ENCODE results near the gene ABHD6.

ABHD6 gene

GRCh38 chr3:58292866-58293265, 55.3 kb downstream of the ABHD6 start:
- no peaks in the 10 kb centered on the region for H3K27me3 ChIP-seq (ENCODE audit: insufficient read depth, low read length)
- H3K18ac ChIP-seq (ENCODE audit: low read length) = no peak overlapping the region
- no CpG with 5 or more reads among the region's 10 CpGs for WGBS (ENCODE audit: extremely low coverage, insufficient coverage, insufficient read length)
- H4K91ac ChIP-seq (ENCODE audit: low read depth, low read length) = no peak overlapping the region
- peaks cover 3% of the 10 kb centered on the region for H3K9me3 ChIP-seq (ENCODE audit: insufficient read depth, low read depth, low read length)
- H3K79me2 ChIP-seq (ENCODE audit: control insufficient read depth, insufficient read depth, low read length, poor library complexity) = no peaks in the 10 kb centered on the region
- H3K4me1 ChIP-seq (ENCODE audit: control insufficient read depth in 1 of 2, insufficient read depth in 2 of 2, low read length in 2 of 2) = no peaks in the 10 kb centered on the region
- H3K23ac ChIP-seq (ENCODE audit: low read length) = no peak overlapping the region
- no peak overlapping the region for H3K4ac ChIP-seq (ENCODE audit: low read depth, low read length)
- H3K79me1 ChIP-seq (ENCODE audit: low read length) = no peaks in the 10 kb centered on the region
- H3K4me2 ChIP-seq (ENCODE audit: low read length) = no peak overlapping the region
- no peak overlapping the region for H2BK5ac ChIP-seq (ENCODE audit: low read depth, low read length, poor library complexity)
- H2BK120ac ChIP-seq (ENCODE audit: insufficient read depth, low read length, poor library complexity) = no peak overlapping the region
- no peak overlapping the region for H3K4me3 ChIP-seq (ENCODE audit: low read depth, low read length)
- H2BK12ac ChIP-seq (ENCODE audit: low read length) = no peak overlapping the region
- no peak overlapping the region for H2AFZ ChIP-seq (ENCODE audit: insufficient read depth, low read length, poor library complexity)
- H3K14ac ChIP-seq (ENCODE audit: low read length) = no peak overlapping the region
- H3K27ac ChIP-seq (ENCODE audit: low read depth, low read length) = no peak overlapping the region
- H4K8ac ChIP-seq (ENCODE audit: low read depth, low read length) = no peak overlapping the region
- H3K36me3 ChIP-seq (ENCODE audit: control insufficient read depth in 1 of 2, insufficient read depth in 2 of 2, low read length in 2 of 2) = no peaks in the 10 kb centered on the region
- no peak overlapping the region for H2AK5ac ChIP-seq (ENCODE audit: low read length)
- DNase-seq = no peak
- no peak overlapping the region for H4K12ac ChIP-seq (ENCODE audit: low read depth, low read length)
- no peak overlapping the region for H3K9ac ChIP-seq (ENCODE audit: low read length)

- H3K4me3 ChIP-seq (ENCODE audit: low read depth, low read length) = no peak overlapping the region
- no peak overlapping the region for H3K4me2 ChIP-seq (ENCODE audit: low read length)
- H3K4ac ChIP-seq (ENCODE audit: low read depth, low read length) = no peak overlapping the region
- H4K91ac ChIP-seq (ENCODE audit: low read depth, low read length) = no peak overlapping the region
- H3K79me2 ChIP-seq (ENCODE audit: control insufficient read depth, insufficient read depth, low read length, poor library complexity) = no peaks in the 10 kb centered on the region
- no peak overlapping the region for H3K14ac ChIP-seq (ENCODE audit: low read length)
- no peak overlapping the region for H3K23ac ChIP-seq (ENCODE audit: low read length)
- H3K9ac ChIP-seq (ENCODE audit: low read length) = no peak overlapping the region
- no peak overlapping the region for H4K8ac ChIP-seq (ENCODE audit: low read depth, low read length)
- no peaks in the 10 kb centered on the region for H3K79me1 ChIP-seq (ENCODE audit: low read length)
- peaks cover 3% of the 10 kb centered on the region for H3K9me3 ChIP-seq (ENCODE audit: insufficient read depth, low read depth, low read length)
- DNase-seq = no peak
- WGBS (ENCODE audit: extremely low coverage, insufficient coverage, insufficient read length) = no CpG with 5 or more reads among the region's 9 CpGs
- no peaks in the 10 kb centered on the region for H3K4me1 ChIP-seq (ENCODE audit: control insufficient read depth in 1 of 2, insufficient read depth in 2 of 2, low read length in 2 of 2)
- no peak overlapping the region for H2BK5ac ChIP-seq (ENCODE audit: low read depth, low read length, poor library complexity)
- H3K27ac ChIP-seq (ENCODE audit: low read depth, low read length) = no peak overlapping the region
- H2BK12ac ChIP-seq (ENCODE audit: low read length) = no peak overlapping the region
- H3K27me3 ChIP-seq (ENCODE audit: insufficient read depth, low read length) = no peaks in the 10 kb centered on the region
- H2BK120ac ChIP-seq (ENCODE audit: insufficient read depth, low read length, poor library complexity) = no peak overlapping the region
- no peak overlapping the region for H3K18ac ChIP-seq (ENCODE audit: low read length)
- no peak overlapping the region for H4K12ac ChIP-seq (ENCODE audit: low read depth, low read length)
- H3K36me3 ChIP-seq (ENCODE audit: control insufficient read depth in 1 of 2, insufficient read depth in 2 of 2, low read length in 2 of 2) = no peaks in the 10 kb centered on the region
- H2AK5ac ChIP-seq (ENCODE audit: low read length) = no peak overlapping the region
- H2AFZ ChIP-seq (ENCODE audit: insufficient read depth, low read length, poor library complexity) = no peak overlapping the region
Observed at GRCh38 chr3:58293516-58293915, 55.9 kb downstream of the ABHD6 start.

- H3K9me3 ChIP-seq (ENCODE audit: insufficient read depth, low read depth, low read length) = peaks cover 3% of the 10 kb centered on the region
- no peaks in the 10 kb centered on the region for H3K79me2 ChIP-seq (ENCODE audit: control insufficient read depth, insufficient read depth, low read length, poor library complexity)
Observed at GRCh38 chr3:58296269-58296668, 58.7 kb downstream of the ABHD6 start.

GRCh38 chr3:58296843-58297242, 59.3 kb downstream of the ABHD6 start:
- Histone ChIP-seq H3K9me3 (ENCODE audit: insufficient read depth, low read depth, low read length) (peaks cover 3% of the 10 kb centered on the region), H4K12ac (ENCODE audit: low read depth, low read length) (no peak overlapping the region), H2BK5ac (ENCODE audit: low read depth, low read length, poor library complexity) (no peak overlapping the region), H2AK5ac (ENCODE audit: low read length) (no peak overlapping the region), H4K91ac (ENCODE audit: low read depth, low read length) (no peak overlapping the region), H3K36me3 (ENCODE audit: control insufficient read depth in 1 of 2, insufficient read depth in 2 of 2, low read length in 2 of 2) (no peaks in the 10 kb centered on the region), H3K79me2 (ENCODE audit: control insufficient read depth, insufficient read depth, low read length, poor library complexity) (no peaks in the 10 kb centered on the region), H3K27ac (ENCODE audit: low read depth, low read length) (no peak overlapping the region), H3K4ac (ENCODE audit: low read depth, low read length) (no peak overlapping the region), H3K4me2 (ENCODE audit: low read length) (no peak overlapping the region), H2AFZ (ENCODE audit: insufficient read depth, low read length, poor library complexity) (no peak overlapping the region), H3K23ac (ENCODE audit: low read length) (no peak overlapping the region), H4K8ac (ENCODE audit: low read depth, low read length) (no peak overlapping the region), H3K4me1 (ENCODE audit: control insufficient read depth in 1 of 2, insufficient read depth in 2 of 2, low read length in 2 of 2) (no peaks in the 10 kb centered on the region), H3K79me1 (ENCODE audit: low read length) (no peaks in the 10 kb centered on the region), H3K18ac (ENCODE audit: low read length) (no peak overlapping the region), H3K14ac (ENCODE audit: low read length) (no peak overlapping the region), H3K9ac (ENCODE audit: low read length) (no peak overlapping the region), H3K4me3 (ENCODE audit: low read depth, low read length) (no peak overlapping the region), H2BK120ac (ENCODE audit: insufficient read depth, low read length, poor library complexity) (no peak overlapping the region), H3K27me3 (ENCODE audit: insufficient read depth, low read length) (no peaks in the 10 kb centered on the region), H2BK12ac (ENCODE audit: low read length) (no peak overlapping the region)
- no CpG with 5 or more reads among the region's 6 CpGs for WGBS (ENCODE audit: extremely low coverage, insufficient coverage, insufficient read length)
- DNase-seq = no peak

More at GRCh38 chr3:58296269-58296668, 58.7 kb downstream of the ABHD6 start:
- Histone ChIP-seq H3K9ac (ENCODE audit: low read length) (no peak overlapping the region), H4K8ac (ENCODE audit: low read depth, low read length) (no peak overlapping the region), H2AFZ (ENCODE audit: insufficient read depth, low read length, poor library complexity) (no peak overlapping the region), H3K36me3 (ENCODE audit: control insufficient read depth in 1 of 2, insufficient read depth in 2 of 2, low read length in 2 of 2) (no peaks in the 10 kb centered on the region), H3K23ac (ENCODE audit: low read length) (no peak overlapping the region), H3K18ac (ENCODE audit: low read length) (no peak overlapping the region), H2BK5ac (ENCODE audit: low read depth, low read length, poor library complexity) (no peak overlapping the region), H4K91ac (ENCODE audit: low read depth, low read length) (no peak overlapping the region), H4K12ac (ENCODE audit: low read depth, low read length) (no peak overlapping the region), H2BK12ac (ENCODE audit: low read length) (no peak overlapping the region), H2AK5ac (ENCODE audit: low read length) (no peak overlapping the region), H3K79me1 (ENCODE audit: low read length) (no peaks in the 10 kb centered on the region), H3K4ac (ENCODE audit: low read depth, low read length) (no peak overlapping the region), H3K14ac (ENCODE audit: low read length) (no peak overlapping the region), H3K4me2 (ENCODE audit: low read length) (no peak overlapping the region), H2BK120ac (ENCODE audit: insufficient read depth, low read length, poor library complexity) (no peak overlapping the region), H3K27me3 (ENCODE audit: insufficient read depth, low read length) (no peaks in the 10 kb centered on the region), H3K4me3 (ENCODE audit: low read depth, low read length) (no peak overlapping the region), H3K4me1 (ENCODE audit: control insufficient read depth in 1 of 2, insufficient read depth in 2 of 2, low read length in 2 of 2) (no peaks in the 10 kb centered on the region), H3K27ac (ENCODE audit: low read depth, low read length) (no peak overlapping the region)
- DNase-seq = no peak
- no CpG with 5 or more reads among the region's 5 CpGs for WGBS (ENCODE audit: extremely low coverage, insufficient coverage, insufficient read length)
